ENCODE measurements around the gene ZC3HAV1.
"Not testable (repeated sequence)": the region's sequence is repeated elsewhere in the genome, so short reads cannot be mapped to it uniquely, and the experiment has no call there.

ZC3HAV1 gene

GRCh38 chr7:139099172-139099947 lies 10.2 kb downstream of the ZC3HAV1 start:
- H3K27ac ChIP-seq = no peak overlapping the region
- ChIA-PET POLR2A (ENCODE audit: low non-redundant PET) (no interaction called here), CTCF (interaction anchor here (0.6 kb wide), 1 partner anchor 18 kb away, joined by 3 read pairs; no protein-coding TSS in a partner anchor)
- no peak for TF ChIP-seq CTCF (conservative IDR thresholded peaks at IDR 0.05; ENCODE audit: low read depth)
- DNase-seq (ENCODE audit: low spot score) = no peak

- ChIA-PET CTCF (interaction anchor here (0.7 kb wide), 1 partner anchor 21 kb away, joined by 6 read pairs; no protein-coding TSS in a partner anchor), POLR2A (ENCODE audit: low non-redundant PET) (no interaction called here)
- no peak for DNase-seq (ENCODE audit: low spot score)
- H3K27ac ChIP-seq = no peak overlapping the region; the same call in 1 of the 2 replicates
- no peak for TF ChIP-seq CTCF (conservative IDR thresholded peaks at IDR 0.05; ENCODE audit: low read depth)
Measured at GRCh38 chr7:139095194-139095659, 14.3 kb downstream of the ZC3HAV1 start.

- DNase-seq (ENCODE audit: low spot score) = no peak
- no peak for TF ChIP-seq CTCF (conservative IDR thresholded peaks at IDR 0.05; ENCODE audit: low read depth)
- no peak overlapping the region for H3K27ac ChIP-seq
- CTCF ChIA-PET = interaction anchor here (0.6 to 0.7 kb wide), 2 partner anchors 822 to 1747 kb away, joined by 3 read pairs; no protein-coding TSS in a partner anchor
- POLR2A ChIA-PET (ENCODE audit: low non-redundant PET) = no interaction called here
Measured at GRCh38 chr7:139094596-139094995, 14.9 kb downstream of the ZC3HAV1 start.

- ChIA-PET POLR2A (ENCODE audit: low non-redundant PET) (no interaction called here), CTCF (interaction anchor here (0.7 kb wide), 1 partner anchor 822 kb away, joined by 3 read pairs; no protein-coding TSS in a partner anchor)
- no peak for TF ChIP-seq CTCF (conservative IDR thresholded peaks at IDR 0.05; ENCODE audit: low read depth)
- no peak overlapping the region for H3K27ac ChIP-seq
- no peak for DNase-seq (ENCODE audit: low spot score)
Measured at GRCh38 chr7:139094030-139094429, 15.5 kb downstream of the ZC3HAV1 start.

GRCh38 chr7:139093512-139093911 lies 16.0 kb downstream of the ZC3HAV1 start:
- POLR2A ChIA-PET (ENCODE audit: low non-redundant PET); CTCF ChIA-PET: not testable (repeated sequence)

GRCh38 chr7:139092090-139092796 lies 17.3 kb downstream of the ZC3HAV1 start:
- CTCF ChIA-PET = interaction anchor here (0.6 kb wide), 1 partner anchor 228 kb away, joined by 3 read pairs; no protein-coding TSS in a partner anchor
- no peak overlapping the region for H3K27ac ChIP-seq
- TF ChIP-seq CTCF (conservative IDR thresholded peaks at IDR 0.05; ENCODE audit: low read depth) = no peak
- POLR2A ChIA-PET (ENCODE audit: low non-redundant PET) = no interaction called here
- DNase-seq (ENCODE audit: low spot score) = no peak

More at GRCh38 chr7:139093512-139093911, 16.0 kb downstream of the ZC3HAV1 start:
- not testable (repeated sequence) for H3K27ac ChIP-seq; DNase-seq (ENCODE audit: low spot score)

Data from RWPE1 (cell line).